HG02798 (cell line): ENCODE measurements around the gene GAL3ST2.
"Not testable (repeated sequence)": the region's sequence is repeated elsewhere in the genome, so short reads cannot be mapped to it uniquely, and the experiment has no call there.

Experiments
- ATAC-seq: cut with Tn5 transposase; IDR thresholded peaks from one replicate; pipeline ENCODE4 v1.9.1; 2021; ENCODE audit warnings: mild to moderate bottlenecking; ENCODE audit not compliant: unreplicated experiment, poor library complexity

GAL3ST2 gene

DNA sequence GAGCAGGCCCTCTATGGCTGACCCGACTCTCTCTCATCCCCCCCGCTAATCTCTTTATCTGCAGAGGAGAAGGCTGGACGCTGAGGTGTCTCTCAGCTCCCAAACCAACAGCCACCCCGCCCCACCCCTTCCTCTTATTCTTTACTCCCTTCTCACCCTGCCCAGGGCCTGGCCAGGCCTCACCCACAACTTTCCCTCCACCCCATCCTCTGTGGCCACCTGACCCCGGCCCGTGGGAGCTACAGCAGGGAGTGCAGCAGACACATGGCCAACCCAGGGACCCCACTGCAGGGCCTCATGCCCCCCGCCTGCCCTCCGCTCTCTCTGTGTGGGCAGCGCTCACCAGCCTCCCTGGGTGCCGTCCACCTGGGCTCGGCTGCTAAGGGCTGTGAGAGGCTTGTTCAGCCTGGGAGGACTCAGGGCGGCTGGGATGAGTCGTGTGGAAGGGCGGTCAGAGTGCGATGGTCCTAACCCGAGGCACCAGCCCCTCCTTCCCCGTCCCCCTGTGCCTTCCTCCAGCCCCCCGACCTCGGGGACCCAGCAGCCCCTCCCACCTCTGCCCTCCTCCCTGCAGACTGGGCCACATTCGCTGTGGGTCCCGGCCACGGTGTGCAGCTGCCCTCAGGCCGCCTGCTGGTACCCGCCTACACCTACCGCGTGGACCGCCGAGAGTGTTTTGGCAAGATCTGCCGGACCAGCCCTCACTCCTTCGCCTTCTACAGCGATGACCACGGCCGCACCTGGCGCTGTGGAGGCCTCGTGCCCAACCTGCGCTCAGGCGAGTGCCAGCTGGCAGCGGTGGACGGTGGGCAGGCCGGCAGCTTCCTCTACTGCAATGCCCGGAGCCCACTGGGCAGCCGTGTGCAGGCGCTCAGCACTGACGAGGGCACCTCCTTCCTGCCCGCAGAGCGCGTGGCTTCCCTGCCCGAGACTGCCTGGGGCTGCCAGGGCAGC, 39.1 kb downstream of the GAL3ST2 start:
- ATAC-seq = no peak

DNA sequence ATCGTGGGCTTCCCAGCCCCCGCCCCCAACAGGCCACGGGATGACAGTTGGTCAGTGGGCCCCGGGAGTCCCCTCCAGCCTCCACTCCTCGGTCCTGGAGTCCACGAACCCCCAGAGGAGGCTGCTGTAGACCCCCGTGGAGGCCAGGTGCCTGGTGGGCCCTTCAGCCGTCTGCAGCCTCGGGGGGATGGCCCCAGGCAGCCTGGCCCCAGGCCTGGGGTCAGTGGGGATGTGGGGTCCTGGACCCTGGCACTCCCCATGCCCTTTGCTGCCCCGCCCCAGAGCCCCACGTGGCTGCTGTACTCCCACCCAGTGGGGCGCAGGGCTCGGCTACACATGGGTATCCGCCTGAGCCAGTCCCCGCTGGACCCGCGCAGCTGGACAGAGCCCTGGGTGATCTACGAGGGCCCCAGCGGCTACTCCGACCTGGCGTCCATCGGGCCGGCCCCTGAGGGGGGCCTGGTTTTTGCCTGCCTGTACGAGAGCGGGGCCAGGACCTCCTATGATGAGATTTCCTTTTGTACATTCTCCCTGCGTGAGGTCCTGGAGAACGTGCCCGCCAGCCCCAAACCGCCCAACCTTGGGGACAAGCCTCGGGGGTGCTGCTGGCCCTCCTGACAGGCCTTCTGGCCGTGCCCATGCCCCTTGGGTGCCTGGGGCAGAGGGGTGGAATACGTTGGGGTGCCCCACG, 40.0 kb downstream of the GAL3ST2 start:
- ATAC-seq = no peak

DNA sequence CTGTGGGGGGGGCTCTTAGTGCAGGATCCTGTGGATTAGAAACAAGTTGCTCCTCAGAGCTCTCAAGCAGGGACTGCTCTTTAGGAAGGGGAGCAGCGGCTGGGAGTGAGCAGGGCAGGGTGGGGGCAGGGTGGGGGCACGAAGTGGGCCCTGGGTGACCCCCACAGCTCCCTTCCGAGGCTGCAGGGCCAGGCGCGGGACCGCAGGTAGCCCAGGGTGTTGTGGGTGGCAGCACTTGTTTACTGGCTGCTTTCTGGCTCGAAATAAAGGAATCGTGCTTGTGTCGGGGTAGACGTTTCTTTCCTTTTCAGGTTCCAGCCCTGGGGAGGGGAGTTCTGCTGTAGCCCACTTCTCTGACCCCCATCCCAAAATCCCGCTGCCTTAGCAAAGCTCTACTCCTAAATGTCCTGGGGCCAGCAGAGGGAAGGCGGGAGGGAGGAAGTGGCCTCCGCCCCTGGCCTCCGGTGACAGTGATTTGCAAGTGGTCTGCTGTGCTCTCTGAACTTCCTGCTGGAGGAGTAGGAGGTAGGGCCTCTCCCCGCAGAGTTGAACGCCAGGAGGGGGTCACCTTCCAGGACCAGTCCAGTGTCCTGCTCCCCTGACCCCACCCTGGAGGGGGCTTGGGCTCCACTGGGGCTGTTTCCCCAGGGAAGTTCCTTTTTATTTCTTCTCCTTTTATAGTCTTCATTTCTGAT, 40.7 kb downstream of the GAL3ST2 start:
- no peak for ATAC-seq

DNA sequence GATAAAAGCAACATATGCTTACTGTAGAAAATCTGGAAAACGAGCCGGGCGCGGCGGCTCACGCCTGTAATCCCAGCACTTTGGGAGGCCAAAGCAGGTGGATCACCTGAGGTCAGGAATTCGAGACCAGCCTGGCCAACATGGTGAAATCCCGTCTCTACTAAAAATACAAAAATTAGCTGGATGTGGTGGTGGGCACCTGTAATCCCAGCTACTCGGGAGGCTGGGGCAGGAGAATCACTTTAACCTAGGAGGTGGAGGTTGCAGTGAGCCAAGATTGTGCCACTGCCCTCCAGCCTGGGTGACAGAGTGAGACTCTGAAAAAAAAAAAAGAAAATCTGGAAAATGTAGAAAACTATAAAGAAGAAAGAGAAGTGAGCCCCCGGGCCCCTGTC, 41.2 kb downstream of the GAL3ST2 start:
- not testable (repeated sequence) for ATAC-seq

DNA sequence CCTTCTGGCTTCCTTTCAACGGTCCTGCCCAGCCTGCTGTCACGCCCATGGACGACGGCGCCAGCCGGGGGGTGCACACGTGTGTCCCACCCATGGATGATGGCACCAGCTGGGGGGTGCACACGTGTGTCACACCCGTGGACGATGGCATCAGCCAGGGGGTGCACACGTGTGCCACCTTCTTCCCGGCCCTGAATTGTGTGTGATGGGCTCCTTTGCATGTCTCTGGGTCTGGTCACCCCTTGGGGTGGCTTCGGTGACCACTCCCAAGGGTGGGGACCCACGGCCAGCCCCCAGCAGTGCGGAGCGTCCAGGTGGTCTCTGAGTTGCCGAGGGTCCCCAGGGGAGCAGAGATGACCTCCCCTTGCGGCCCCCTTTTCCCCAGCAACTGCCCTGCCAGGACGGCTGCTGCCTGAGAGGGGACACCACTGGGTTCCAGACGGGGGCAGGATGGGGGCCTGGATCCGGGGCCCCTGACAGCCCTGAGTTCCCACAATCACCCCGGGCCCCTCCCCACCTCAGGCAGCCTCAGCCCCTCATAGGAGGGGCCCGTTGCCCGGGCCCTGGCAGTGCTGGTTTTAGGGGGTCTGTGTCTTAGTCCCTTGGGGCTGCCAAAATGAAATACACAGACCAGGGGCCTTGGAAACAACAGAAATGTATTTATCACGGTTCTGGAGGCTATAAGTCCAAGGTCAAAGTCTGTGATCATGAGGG, 41.8 kb downstream of the GAL3ST2 start:
- ATAC-seq = no peak

DNA sequence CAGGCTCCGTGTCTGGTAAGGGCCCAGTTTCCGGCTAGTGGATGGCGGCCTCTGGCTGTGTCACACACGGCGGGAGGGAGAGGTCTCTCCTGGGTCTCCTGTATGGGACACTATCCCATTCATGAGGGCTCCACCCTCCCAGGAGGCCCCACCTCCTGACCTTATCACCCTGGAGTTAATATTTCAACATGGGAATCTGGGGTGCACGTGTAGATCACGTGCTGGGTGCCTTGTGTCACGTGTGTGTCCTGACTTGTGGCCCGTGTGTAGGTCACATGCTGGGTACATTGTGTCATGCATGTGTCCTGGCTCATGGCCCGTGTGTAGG, 42.3 kb downstream of the GAL3ST2 start:
- no peak for ATAC-seq

DNA sequence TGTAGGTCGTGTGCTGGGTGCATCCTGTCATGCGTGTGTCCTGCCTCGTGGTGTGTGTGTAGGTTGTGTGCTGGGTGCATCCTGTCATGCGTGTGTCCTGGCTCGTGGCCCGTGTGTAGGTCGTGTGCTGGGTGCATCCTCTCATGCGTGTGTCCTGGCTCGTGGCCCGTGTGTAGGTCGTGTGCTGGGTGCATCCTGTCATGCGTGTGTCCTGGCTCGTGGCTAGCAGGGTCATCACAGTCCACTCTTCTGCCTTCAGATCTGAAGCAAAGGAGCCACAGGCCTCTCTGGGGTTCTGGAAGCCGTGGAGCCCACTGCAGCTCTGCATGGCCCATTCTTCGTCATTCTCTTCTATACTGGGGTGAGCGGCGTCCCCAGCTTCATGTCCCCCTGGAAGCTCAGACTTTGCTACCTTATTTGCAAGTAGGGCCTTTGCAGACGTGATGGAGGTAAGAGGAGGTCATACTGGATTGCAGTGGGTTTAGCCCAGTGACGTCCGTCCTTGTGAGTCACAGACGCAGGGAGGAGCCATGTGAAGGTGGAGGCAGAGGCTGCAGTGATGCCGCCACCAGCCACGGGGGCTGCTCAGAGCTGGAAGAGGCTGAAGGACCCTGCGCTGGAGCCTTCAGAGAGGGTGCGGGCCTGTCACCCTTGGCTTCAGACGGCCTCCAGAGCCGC, 43.5 kb downstream of the GAL3ST2 start:
- ATAC-seq = not testable (repeated sequence)

DNA sequence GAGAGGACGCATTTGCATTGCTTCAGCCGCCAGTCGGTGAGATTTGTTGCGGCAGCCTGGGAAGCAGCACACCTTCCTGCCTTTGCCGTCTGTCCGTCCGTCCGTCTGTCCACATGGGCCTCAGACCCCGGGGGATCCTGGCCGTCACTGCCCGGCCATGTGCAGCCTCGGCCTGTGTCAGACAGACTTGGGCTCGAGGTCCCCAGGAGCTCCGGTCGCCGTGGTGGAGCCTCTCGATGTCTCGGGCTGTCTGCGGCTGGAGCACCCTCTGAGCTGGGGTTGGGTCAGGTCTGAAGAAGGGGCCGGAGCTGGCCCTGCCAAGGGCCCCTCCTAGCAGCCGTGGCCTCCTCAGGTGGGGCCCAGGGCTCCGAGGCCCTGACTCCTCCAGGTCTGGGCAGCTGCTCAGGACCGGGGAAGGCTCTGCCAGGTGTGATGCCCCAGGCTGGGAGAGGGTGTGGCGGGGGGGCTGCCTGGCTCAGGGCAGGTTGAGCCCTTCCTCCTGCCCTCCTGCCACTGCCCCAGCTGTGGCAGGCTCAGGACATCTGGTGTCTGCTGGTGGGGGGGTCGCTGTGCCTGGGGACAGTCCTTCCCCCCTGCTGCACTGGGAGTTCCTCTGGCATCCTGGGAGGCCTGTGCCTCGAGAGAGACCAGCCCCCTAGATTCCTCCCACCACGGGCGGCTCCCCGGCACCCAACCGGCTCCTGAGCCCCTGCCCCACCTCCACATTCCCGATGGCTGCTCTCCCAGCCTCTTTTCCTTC, 44.2 kb downstream of the GAL3ST2 start:
- no peak for ATAC-seq

DNA sequence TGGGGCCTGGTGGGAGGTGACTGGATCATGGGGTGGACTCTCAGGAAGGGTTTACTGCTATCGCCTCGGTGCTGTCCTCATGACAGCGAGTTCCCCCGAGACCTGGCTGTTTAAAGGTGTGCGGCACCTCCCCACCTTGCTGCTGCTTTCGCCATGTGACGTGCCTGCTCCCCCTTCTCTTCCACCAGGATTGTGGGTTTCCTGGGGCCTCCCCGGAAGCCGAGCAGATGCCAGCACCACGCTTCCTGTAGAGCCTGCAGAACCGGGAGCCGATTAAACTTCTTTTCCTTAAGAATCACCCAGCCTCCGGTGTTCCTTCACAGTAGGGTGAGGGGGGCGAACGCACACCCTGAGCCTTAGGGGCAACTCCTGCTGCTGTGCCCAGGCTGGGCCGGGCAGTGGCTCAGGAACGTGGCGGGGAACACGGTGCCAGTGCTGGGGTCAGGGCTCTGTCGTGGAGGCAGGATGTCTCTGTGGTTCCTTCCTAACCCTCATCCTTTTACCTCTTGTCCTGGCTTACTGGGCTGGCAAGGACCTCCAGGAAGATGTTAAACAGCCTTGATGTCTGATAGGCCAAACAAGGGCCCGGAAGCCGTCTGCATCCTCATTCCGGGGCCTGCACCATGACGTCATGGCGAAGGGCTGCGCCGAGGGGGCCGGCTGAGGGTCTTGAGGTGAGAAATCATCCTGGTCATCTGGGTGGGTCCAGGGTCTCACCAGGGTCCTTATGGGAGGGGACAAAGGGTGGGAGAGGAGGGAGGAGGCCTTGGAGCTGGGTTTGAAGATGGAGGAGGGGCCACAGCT, 45.0 kb downstream of the GAL3ST2 start:
- no peak for ATAC-seq

DNA sequence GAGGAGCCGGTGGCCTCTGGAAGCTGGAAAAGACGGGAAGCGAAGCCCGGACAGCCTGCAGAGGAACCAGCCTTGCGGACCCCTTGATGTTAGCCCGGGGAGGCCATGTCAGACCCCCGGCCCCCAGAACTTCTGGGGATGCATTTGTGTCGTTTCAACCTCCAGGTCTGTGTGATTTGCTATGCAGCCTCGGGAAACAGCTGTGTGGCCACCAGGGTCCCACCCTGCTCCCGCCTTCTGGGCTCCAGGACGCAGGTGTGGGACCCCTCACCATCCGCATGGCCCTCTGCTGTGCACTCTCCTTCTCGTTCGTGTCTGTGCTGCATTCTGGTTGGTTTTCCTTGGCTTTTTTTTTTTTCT, 45.6 kb downstream of the GAL3ST2 start:
- ATAC-seq = no peak

DNA sequence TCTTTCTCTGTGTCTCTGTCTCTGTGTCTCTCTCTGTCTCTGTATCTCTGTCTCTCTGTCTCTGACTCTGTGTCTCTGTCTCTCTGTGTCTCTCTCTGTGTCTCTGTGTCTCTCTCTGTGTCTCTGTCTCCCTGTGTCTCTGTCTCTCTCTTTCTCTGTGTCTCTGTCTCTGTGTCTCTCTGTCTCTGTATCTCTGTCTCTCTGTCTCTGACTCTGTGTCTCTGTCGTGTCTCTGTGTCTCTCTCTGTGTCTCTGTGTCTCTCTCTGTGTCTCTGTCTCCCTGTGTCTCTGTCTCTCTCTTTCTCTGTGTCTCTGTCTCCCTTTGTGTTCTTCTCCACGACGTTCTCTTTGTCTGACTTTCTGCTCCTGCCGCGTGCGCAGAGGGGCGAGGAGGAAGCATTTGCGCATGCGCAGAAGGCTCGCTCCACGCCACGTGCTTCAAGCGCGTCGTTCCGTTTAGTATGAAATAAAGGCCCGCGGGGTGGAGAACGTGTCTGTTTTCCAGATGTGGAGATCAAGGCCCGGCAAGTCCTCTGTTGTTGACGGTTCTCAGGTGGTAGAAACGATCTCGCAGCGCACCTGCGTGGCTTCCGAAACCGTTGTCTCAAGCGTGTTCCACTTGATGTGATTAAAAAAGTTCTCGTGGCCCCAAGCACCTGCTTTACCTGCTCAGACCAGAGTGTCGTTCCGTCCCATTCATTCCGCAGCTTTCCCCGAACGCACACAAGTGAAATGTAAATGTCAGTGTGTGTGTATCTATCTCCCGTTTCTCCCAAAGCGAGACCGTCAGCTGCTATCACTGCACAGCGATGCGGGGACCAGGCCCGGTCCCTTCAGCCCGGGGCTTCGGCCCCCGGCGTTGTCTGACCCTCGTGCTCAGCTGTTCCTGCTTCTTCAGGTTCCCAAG, 47.2 kb downstream of the GAL3ST2 start:
- not testable (repeated sequence) for ATAC-seq

DNA sequence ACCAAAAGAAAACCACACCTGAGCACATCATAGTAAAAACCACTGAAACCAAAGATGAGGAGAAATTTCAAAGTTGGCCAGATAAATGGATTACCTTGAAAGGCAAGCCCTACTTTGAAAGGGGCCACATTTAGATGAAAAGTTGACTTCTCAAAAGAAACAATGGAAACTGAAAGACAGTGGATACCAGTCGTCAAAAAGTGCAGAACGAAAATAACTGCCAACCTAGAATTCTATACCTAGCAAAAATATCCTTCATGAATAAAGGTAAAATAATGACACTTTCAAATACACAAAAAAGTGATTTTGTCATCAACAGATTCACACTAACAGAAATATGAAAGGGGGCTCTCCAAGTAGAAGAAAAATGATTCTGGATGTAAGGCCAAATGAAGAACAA, 50.8 kb downstream of the GAL3ST2 start:
- no peak for ATAC-seq

DNA sequence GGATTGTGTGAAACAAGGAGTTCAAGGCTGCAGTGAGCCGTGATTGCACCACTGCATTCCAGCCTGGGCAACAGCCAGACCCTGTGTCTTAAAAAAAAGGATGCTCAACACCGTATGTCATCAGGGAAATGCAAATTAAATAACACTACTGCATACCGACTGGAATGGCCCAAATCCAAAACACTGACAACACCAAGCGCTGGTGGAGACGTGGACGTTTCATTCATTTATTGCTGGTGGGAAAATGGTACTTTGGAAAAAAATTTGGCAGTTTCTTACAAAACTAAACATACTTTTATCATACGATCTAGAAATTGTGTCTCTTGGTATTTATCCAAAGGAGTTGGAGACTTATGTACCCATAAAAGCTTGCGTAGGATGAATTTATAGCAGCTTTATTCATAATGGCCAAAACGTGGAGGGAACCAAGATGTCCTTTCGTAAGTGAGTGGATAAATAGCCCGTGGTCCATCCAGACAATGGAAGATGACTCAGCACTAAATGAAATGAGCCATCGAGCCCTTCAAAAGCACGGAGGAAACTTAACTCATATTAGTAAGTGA, 56.6 kb downstream of the GAL3ST2 start:
- no peak for ATAC-seq

DNA sequence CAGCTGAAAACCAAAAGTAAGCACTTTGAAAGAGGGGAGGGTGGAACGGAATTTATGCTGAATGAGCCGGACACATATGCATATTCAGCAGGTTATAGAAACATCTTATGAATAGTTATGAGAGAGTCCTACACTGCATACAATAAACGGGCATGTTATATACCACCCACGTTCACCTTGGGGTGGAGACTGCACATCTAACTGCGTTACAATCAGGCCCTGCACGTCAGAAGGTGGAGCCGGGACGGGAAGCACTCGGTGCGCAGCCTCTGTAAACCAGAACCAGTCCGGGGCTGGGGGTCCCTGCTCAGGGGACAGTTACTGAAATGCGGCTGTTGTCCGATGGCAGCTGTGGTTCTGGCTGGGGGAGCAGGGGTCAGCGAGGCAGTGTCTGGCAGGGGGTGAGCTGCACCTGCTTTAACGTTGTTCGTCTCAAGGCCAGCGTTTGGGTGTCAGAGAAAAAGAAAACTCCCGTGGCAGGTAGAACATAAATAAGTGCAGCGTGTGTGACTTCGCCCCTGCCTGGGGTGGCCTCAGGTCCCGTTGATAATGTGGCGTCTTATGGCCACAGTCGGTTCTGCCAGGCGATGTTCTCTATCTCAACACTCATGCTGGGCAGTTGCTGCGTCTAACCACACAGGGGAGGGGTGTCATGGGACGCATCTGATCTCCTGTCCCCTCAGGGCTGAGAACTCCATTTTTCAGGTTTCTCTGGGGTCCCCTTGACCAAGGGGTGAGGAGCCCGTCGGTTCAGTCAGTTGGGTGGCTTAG, 57.3 kb downstream of the GAL3ST2 start:
- not testable (repeated sequence) for ATAC-seq

DNA sequence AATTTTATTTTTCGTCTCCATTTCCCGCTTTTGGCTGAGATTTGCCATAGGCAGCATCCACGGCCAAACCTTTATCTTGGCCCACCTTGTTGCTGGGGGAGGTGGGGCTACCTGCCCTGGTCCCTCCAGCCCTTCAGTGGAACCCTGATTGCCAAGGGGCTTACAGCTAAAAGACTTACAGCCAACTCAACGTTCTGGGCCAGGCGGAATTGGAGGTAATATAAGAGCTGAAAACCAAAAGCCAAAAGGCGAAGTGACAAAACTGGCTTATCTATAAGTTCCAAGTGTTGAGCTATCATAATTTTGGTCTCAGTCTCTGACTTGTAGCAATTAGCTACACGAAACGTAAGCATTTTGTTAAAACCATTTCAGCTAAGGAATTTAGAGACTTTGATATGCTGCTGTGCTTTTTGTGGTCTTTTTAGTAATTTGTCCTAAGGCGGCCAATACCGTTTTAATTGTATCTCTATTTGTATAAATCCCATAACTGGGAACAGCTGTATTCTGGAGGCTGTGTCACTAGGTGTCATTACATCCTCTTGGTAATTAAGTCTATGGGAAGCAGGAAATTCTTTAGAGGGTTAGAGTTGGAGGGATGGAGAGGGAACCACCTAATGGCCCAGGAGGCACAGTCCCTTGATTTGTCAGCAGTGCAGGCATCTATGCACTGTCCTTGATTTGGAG, 58.0 kb downstream of the GAL3ST2 start:
- ATAC-seq = no peak

DNA sequence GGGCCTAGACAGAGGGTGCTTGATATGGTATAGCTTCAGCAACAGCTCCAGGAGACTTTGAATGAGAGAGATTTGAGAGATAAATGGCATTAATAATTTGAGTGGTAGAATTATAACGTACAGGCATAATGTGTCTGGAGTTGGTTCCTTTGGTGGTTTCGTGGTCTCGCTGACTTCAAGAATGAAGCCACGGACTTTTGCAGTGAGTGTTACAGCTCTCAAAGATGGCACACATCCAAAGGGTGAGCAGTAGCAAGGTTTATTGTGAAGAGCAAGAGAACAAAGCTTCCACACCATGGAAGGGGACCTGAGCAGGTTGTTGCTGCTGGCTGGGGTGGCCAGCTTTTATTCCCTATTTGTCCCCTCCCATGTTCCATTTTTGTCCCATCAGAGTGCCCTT, 59.0 kb downstream of the GAL3ST2 start:
- no peak for ATAC-seq
